ENCODE data around the gene CTU2. TPM values are rescaled to one million over a fixed set of nuclear protein-coding genes. Genes with fewer than 3 reads are reported as not detected.

The CTU2 gene
- total and polyA plus RNA-seq, 2 donors (not counting 1 experiment from before 2014, with no cell fraction given), result 18.4 to 23.7 TPM

GRCh38 chr16:88720396-88720970, 14.2 kb downstream of the CTU2 start:
- Histone ChIP-seq H4K20me1 (ENCODE audit: control insufficient read depth, insufficient read depth, low read length, poor library complexity, severe bottlenecking) (peaks cover 19% of the 10 kb centered on the region), H3K4me3 (ENCODE audit: control extremely low read depth in 1 of 5, extremely low read depth in 1 of 5, insufficient read depth in 1 of 5, low read depth in 2 of 5, low read length in 4 of 5) (no peak overlapping the region), H3K27me3 (replicated peaks in 1 of 4; ENCODE audit: control extremely low read depth in 1 of 4, control insufficient read depth in 3 of 4, insufficient read depth in 4 of 4, low read length in 3 of 4) (no peaks in the 10 kb centered on the region), H2AFZ (ENCODE audit: insufficient read depth, low read depth, low read length, poor library complexity, severe bottlenecking) (no peak overlapping the region), H3K27ac (ENCODE audit: low read length in 2 of 2) (no peak overlapping the region), H3K36me3 (replicated peaks in 1 of 2; ENCODE audit: control extremely low read depth in 1 of 2, control insufficient read depth in 1 of 2, extremely low read depth in 1 of 2, insufficient read depth in 2 of 2, low read length in 1 of 2) (peaks cover 0 to 94% of the 10 kb centered on the region in 2 experiments), H3K4me2 (replicated peaks; ENCODE audit: low read depth, low read length, poor library complexity, severe bottlenecking) (no peak overlapping the region), H3K9me3 (ENCODE audit: control extremely low read depth in 1 of 3, control insufficient read depth in 2 of 3, insufficient read depth in 1 of 3, low read length in 2 of 3) (no peaks in the 10 kb centered on the region), H3K4me1 (ENCODE audit: control insufficient read depth in 2 of 2, insufficient read depth in 2 of 2, low read length in 2 of 2) (no peaks in the 10 kb centered on the region), H3K79me2 (ENCODE audit: control insufficient read depth, insufficient read depth, low read length) (peaks cover 21% of the 10 kb centered on the region), H3K9ac (ENCODE audit: low read length) (no peak overlapping the region)
- ChIA-PET CTCF (no interaction called here), POLR2A (no interaction called here)
- Mint-ChIP-seq H3K27me3 (no peaks in the 10 kb centered on the region), H3K4me3 (no peak overlapping the region), H3K4me1 (no peaks in the 10 kb centered on the region), H3K9me3 (ENCODE audit: insufficient read depth) (no peaks in the 10 kb centered on the region), H3K27ac (no peak overlapping the region)
- intact Hi-C loops (cut with micrococcal nuclease), result no loop called here
- TF ChIP-seq EZH2 (IDR thresholded peaks at IDR 0.05; ENCODE audit: borderline replicate concordance, insufficient read depth, low read depth, low read length, poor library complexity, severe bottlenecking), result no peak
- TF ChIP-seq, protein P1, sequence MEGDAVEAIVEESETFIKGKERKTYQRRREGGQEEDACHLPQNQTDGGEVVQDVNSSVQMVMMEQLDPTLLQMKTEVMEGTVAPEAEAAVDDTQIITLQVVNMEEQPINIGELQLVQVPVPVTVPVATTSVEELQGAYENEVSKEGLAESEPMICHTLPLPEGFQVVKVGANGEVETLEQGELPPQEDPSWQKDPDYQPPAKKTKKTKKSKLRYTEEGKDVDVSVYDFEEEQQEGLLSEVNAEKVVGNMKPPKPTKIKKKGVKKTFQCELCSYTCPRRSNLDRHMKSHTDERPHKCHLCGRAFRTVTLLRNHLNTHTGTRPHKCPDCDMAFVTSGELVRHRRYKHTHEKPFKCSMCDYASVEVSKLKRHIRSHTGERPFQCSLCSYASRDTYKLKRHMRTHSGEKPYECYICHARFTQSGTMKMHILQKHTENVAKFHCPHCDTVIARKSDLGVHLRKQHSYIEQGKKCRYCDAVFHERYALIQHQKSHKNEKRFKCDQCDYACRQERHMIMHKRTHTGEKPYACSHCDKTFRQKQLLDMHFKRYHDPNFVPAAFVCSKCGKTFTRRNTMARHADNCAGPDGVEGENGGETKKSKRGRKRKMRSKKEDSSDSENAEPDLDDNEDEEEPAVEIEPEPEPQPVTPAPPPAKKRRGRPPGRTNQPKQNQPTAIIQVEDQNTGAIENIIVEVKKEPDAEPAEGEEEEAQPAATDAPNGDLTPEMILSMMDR (IDR thresholded peaks at IDR 0.05), result no peak
- 90% methylated on average over 12 of the region's 23 CpGs for WGBS (ENCODE audit: insufficient coverage)
- ATAC-seq (ENCODE audit: low read depth) (no peak), DNase-seq (no peak)

DNA sequence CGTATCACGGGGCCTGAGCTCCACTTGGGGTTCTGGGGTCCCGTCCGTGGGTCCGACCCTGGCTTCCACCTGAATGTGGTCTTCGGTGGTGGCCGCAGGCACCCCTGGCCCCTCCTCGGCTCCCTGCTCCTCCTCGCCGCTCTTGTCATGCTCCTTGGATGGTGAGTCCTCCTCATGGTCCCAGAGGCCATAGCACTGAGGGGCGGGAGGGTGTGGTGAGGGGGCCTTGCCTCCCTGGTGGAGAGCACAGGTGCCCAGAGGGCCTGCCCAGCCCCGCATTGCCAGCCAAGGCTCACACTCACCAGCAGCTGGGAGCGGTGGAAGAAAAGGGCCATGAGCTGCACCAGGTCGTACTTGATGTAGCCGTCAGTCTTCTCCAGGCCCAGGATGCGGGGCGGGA, 14.9 kb downstream of the CTU2 start:
- H3K4me1 ChIP-seq (ENCODE audit: control insufficient read depth in 2 of 2, insufficient read depth in 2 of 2, low read length in 2 of 2), result no peaks in the 10 kb centered on the region
- TF ChIP-seq EZH2 (IDR thresholded peaks at IDR 0.05; ENCODE audit: borderline replicate concordance, insufficient read depth, low read depth, low read length, poor library complexity, severe bottlenecking), result no peak
- TF ChIP-seq, protein P1 (IDR thresholded peaks at IDR 0.05), result no peak
- H3K4me3 ChIP-seq (ENCODE audit: control extremely low read depth in 1 of 5, extremely low read depth in 1 of 5, insufficient read depth in 1 of 5, low read depth in 2 of 5, low read length in 4 of 5), result no peak overlapping the region
- H2AFZ ChIP-seq (ENCODE audit: insufficient read depth, low read depth, low read length, poor library complexity, severe bottlenecking), result no peak overlapping the region
- H4K20me1 ChIP-seq (ENCODE audit: control insufficient read depth, insufficient read depth, low read length, poor library complexity, severe bottlenecking), result peaks cover 19% of the 10 kb centered on the region
- no peaks in the 10 kb centered on the region for H3K27me3 ChIP-seq (replicated peaks in 1 of 4; ENCODE audit: control extremely low read depth in 1 of 4, control insufficient read depth in 3 of 4, insufficient read depth in 4 of 4, low read length in 3 of 4)
- no peaks in the 10 kb centered on the region for H3K4me1 Mint-ChIP-seq
- DNase-seq (no peak), ATAC-seq (ENCODE audit: low read depth) (no peak)
- peaks cover 21% of the 10 kb centered on the region for H3K79me2 ChIP-seq (ENCODE audit: control insufficient read depth, insufficient read depth, low read length)
- intact Hi-C loops (cut with micrococcal nuclease), result no loop called here
- H3K36me3 ChIP-seq (replicated peaks in 1 of 2; ENCODE audit: control extremely low read depth in 1 of 2, control insufficient read depth in 1 of 2, extremely low read depth in 1 of 2, insufficient read depth in 2 of 2, low read length in 1 of 2), result peaks cover 0 to 94% of the 10 kb centered on the region in 2 experiments
- no peaks in the 10 kb centered on the region for H3K9me3 ChIP-seq (ENCODE audit: control extremely low read depth in 1 of 3, control insufficient read depth in 2 of 3, insufficient read depth in 1 of 3, low read length in 2 of 3)
- H3K4me2 ChIP-seq (replicated peaks; ENCODE audit: low read depth, low read length, poor library complexity, severe bottlenecking), result no peak overlapping the region
- WGBS (ENCODE audit: insufficient coverage), result 96% methylated on average over 17 of the region's 17 CpGs
- H3K4me3 Mint-ChIP-seq, result no peak overlapping the region
- no peak overlapping the region for H3K27ac Mint-ChIP-seq
- H3K27ac ChIP-seq (ENCODE audit: low read length in 2 of 2), result no peak overlapping the region
- H3K9ac ChIP-seq (ENCODE audit: low read length), result no peak overlapping the region
- no peaks in the 10 kb centered on the region for H3K9me3 Mint-ChIP-seq (ENCODE audit: insufficient read depth)
- CTCF ChIA-PET, result interaction anchor here (1.5 kb wide), 1 partner anchor 16 kb away, joined by 3 read pairs; no protein-coding TSS in a partner anchor
- POLR2A ChIA-PET, result no interaction called here
- H3K27me3 Mint-ChIP-seq, result no peaks in the 10 kb centered on the region
